Caki2 (cell line): ENCODE measurements around the gene MUC7. TPM values are rescaled to one million over a fixed set of nuclear protein-coding genes. Genes with fewer than 3 reads are reported as not detected.

ENCODE experiments used
- DNase-seq: peaks from one replicate; pipeline ENCODE4 v3.0.0-alpha.2; 2015; ENCODE audit warnings: low read depth
- in situ Hi-C: cut with HindIII; loops from 2 replicates; pipeline ENCODE4 v1.10.0; 2016; ENCODE audit warnings: low sequenced_read_pairs, low pct_unique_long_range_greater_than_20kb, mixed read lengths
- total RNA-seq: library from RNA; depleted of rRNA; stranded (reverse); fragments of >200 nt; shearing (Covaris generic); gene quantifications from 2 replicates; pipeline ENCODE4 v1.2.3, GENCODE V29; 2014; ENCODE audit warnings: low replicate concordance; rRNA removed

MUC7 gene
- total RNA-seq, 1 experiment from 2014 or later, result not detected

- in situ Hi-C loops, result no loop called here
- no peak for DNase-seq
These were observed 50.6 kb downstream of the MUC7 start for GRCh38 chr4:70522626-70523025.

GRCh38 chr4:70530997-70531396 is 59.0 kb downstream of the MUC7 start:
- in situ Hi-C loops, result no loop called here
- no peak for DNase-seq

GRCh38 chr4:70531981-70532380 is 60.0 kb downstream of the MUC7 start:
- in situ Hi-C loops, result no loop called here
- no peak for DNase-seq

Other genes starting within 250 kb of the MUC7 start
- gene FDCSP, start 246.1 kb upstream of the MUC7 start, total RNA-seq, result not detected in 2 replicates
- gene CSN3, start 229.6 kb upstream of the MUC7 start, total RNA-seq, result not detected in 2 replicates
- not detected in 2 replicates for gene CABS1, start 137.2 kb upstream of the MUC7 start, total RNA-seq
- not detected in 2 replicates for gene SMR3A, start 111.4 kb upstream of the MUC7 start, total RNA-seq
- gene SMR3B, start 89.1 kb upstream of the MUC7 start, total RNA-seq, result not detected in 2 replicates
- not detected in 2 replicates for gene OPRPN, start 74.3 kb upstream of the MUC7 start, total RNA-seq
- gene AMTN, start 46.4 kb downstream of the MUC7 start, total RNA-seq, result not detected in 2 replicates
- gene AMBN, start 120.1 kb downstream of the MUC7 start, total RNA-seq, result not detected in 2 replicates
- not detected in 2 replicates for gene ENAM, start 156.5 kb downstream of the MUC7 start, total RNA-seq
- not detected in 2 replicates for gene JCHAIN, start 194.3 kb downstream of the MUC7 start, total RNA-seq
- gene UTP3, start 216.3 kb downstream of the MUC7 start, total RNA-seq, result 9.5 and 10.9 TPM in 2 replicates
- 18.2 and 42.9 TPM in 2 replicates for gene RUFY3, start 249.8 kb downstream of the MUC7 start, total RNA-seq